GM12892 (cell line): ENCODE results near the gene TCF23.

Source experiments
- POLR2AphosphoS5 ChIP-seq: IDR thresholded peaks from 2 replicates; pipeline ENCODE4 v1.6.1; 2011; ENCODE audit warnings: low read depth, low read length, control low read depth
- TAF1 ChIP-seq: IDR thresholded peaks from 2 replicates; pipeline ENCODE4 v1.6.1; 2011; ENCODE audit warnings: low read depth, mild to moderate bottlenecking, control low read depth, low read length, borderline replicate concordance

- TF ChIP-seq POLR2AphosphoS5 (no peak), TAF1 (no peak)
These were observed 9.7 kb downstream of the TCF23 start for GRCh38 chr2:27158468-27158867.
